ENCODE data around the gene SPPL2C.

DNA sequence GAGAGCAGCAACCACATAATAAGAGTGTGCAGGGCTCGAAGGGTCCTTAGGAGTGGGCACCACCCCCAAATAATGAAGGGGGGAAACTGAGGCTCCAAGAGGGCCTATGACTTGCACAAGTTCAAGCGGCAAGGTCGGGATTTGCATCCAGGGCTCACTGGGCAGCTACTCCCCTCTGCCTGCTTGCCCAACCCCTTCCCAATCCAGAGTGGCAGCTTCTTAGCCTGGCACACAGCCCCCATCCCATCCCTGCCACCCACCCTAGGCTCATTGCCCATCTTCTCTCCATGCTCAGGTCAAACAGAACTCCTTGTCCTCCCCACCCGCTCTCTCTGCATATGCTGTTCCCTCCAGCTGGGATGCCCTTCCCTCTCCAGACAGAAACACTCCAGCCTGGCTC lies 2.4 kb downstream of the SPPL2C start:
- TF ChIP-seq, protein P1, sequence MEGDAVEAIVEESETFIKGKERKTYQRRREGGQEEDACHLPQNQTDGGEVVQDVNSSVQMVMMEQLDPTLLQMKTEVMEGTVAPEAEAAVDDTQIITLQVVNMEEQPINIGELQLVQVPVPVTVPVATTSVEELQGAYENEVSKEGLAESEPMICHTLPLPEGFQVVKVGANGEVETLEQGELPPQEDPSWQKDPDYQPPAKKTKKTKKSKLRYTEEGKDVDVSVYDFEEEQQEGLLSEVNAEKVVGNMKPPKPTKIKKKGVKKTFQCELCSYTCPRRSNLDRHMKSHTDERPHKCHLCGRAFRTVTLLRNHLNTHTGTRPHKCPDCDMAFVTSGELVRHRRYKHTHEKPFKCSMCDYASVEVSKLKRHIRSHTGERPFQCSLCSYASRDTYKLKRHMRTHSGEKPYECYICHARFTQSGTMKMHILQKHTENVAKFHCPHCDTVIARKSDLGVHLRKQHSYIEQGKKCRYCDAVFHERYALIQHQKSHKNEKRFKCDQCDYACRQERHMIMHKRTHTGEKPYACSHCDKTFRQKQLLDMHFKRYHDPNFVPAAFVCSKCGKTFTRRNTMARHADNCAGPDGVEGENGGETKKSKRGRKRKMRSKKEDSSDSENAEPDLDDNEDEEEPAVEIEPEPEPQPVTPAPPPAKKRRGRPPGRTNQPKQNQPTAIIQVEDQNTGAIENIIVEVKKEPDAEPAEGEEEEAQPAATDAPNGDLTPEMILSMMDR (IDR thresholded peaks at IDR 0.05; ENCODE audit: low read depth, low read length), result no peak
- no peak for TF ChIP-seq EZH2phosphoT487 (IDR thresholded peaks at IDR 0.05; ENCODE audit: low read depth)

All from OCI-LY3 (cell line).